Loucy (cell line): Measurements from ENCODE around the gene LAIR2.

ENCODE experiments used
- H2AFZ ChIP-seq: fragments of 200-600 bp; sonication (generic); 2 replicates; pipeline ENCODE4 v1.6.0; 2016; ENCODE audit warnings: antibody characterized with exemption, mild to moderate bottlenecking, low read length, moderate library complexity
- H3F3A ChIP-seq: fragments of 200-600 bp; 2 replicates; pipeline ENCODE4 v1.6.0; 2016; ENCODE audit warnings: antibody characterized with exemption, low read depth, mild to moderate bottlenecking
- H3K27me3 ChIP-seq: fragments of 200-600 bp; sonication (generic); 2 replicates; pipeline ENCODE4 v1.6.1; 2014; ENCODE audit warnings: low read length, mild to moderate bottlenecking; ENCODE audit not compliant: insufficient read depth, poor library complexity, severe bottlenecking
- H3K36me3 ChIP-seq: fragments of 200-600 bp; sonication (generic); 2 replicates; pipeline ENCODE4 v1.6.1; 2016; ENCODE audit warnings: low read length; ENCODE audit not compliant: insufficient read depth
- H3K4me1 ChIP-seq: fragments of 200-600 bp; sonication (generic); 2 replicates; pipeline ENCODE4 v1.5.1; 2014; ENCODE audit warnings: low read length, mild to moderate bottlenecking; ENCODE audit not compliant: insufficient read depth, poor library complexity, severe bottlenecking
- H3K4me2 ChIP-seq: fragments of 200-600 bp; sonication (generic); 2 replicates; pipeline ENCODE4 v1.6.0; 2014; ENCODE audit warnings: antibody characterized with exemption, low read length, low read depth, mild to moderate bottlenecking; ENCODE audit not compliant: poor library complexity, severe bottlenecking
- H3K4me3 ChIP-seq: fragments of 200-600 bp; sonication (generic); 2 replicates; pipeline ENCODE4 v1.5.1; 2014; ENCODE audit warnings: low read length, mild to moderate bottlenecking, mixed read lengths; ENCODE audit not compliant: poor library complexity, severe bottlenecking
- H3K79me2 ChIP-seq: fragments of 200-600 bp; sonication (generic); 2 replicates; pipeline ENCODE4 v1.6.1; 2014; ENCODE audit warnings: low read length; ENCODE audit not compliant: insufficient read depth
- H3K9ac ChIP-seq: fragments of 200-600 bp; sonication (generic); 2 replicates; pipeline ENCODE4 v1.6.0; 2014; ENCODE audit warnings: mild to moderate bottlenecking, low read depth, low read length, moderate library complexity; ENCODE audit not compliant: poor library complexity, severe bottlenecking
- H3K9me2 ChIP-seq: fragments of 200-600 bp; sonication (generic); replicated peaks from 2 replicates; pipeline ENCODE4 v1.6.1; 2016; ENCODE audit warnings: low read depth, low read length, mixed read lengths
- H3K9me3 ChIP-seq: fragments of 200-600 bp; sonication (generic); 2 replicates; pipeline ENCODE4 v1.6.1; 2014; ENCODE audit warnings: mild to moderate bottlenecking, antibody characterized with exemption, low read length, low read depth; ENCODE audit not compliant: insufficient read depth
- H4K20me1 ChIP-seq: fragments of 200-600 bp; sonication (generic); 2 replicates; pipeline ENCODE4 v1.6.0; 2014; ENCODE audit warnings: antibody characterized with exemption, low read length, mild to moderate bottlenecking; ENCODE audit not compliant: insufficient read depth, poor library complexity, severe bottlenecking
- EZH2phosphoT487 ChIP-seq: fragments of 200-600 bp; IDR thresholded peaks from 2 replicates; pipeline ENCODE4 v1.6.1; 2018; ENCODE audit warnings: antibody characterized with exemption, mild to moderate bottlenecking, moderate library complexity, borderline replicate concordance
- TF ChIP-seq, protein P1 (sequence below): fragments of 200-600 bp; sonication (generic); conservative IDR thresholded peaks from 2 replicates; pipeline ENCODE4 v1.5.1; 2014; ENCODE audit warnings: mild to moderate bottlenecking, antibody characterized with exemption, low read length

LAIR2 gene

DNA sequence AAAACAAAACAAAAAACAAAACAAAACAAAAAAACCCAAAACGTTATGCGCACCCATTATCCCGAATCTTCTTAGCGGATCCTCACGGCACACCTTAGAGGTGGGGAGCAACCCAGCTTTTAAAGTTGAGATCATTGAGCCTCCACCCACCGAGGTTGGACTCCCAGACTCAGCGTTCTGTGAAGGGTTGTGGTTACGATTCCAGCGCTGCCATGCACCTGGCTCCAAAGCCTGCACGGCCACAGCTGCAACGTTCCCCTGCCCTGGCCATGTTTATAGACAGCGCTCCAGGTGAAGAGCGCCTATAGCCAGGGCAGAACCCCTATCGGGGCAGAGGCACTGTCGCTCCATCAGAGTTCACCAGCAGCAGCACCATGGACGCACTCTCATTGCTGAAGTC, 52.3 kb downstream of the LAIR2 start:
- no peak overlapping the region for H3K4me3 ChIP-seq
- H3K79me2 ChIP-seq = no peaks in the 10 kb centered on the region
- no peaks in the 10 kb centered on the region for H3K9me3 ChIP-seq
- H4K20me1 ChIP-seq = no peaks in the 10 kb centered on the region
- no peak overlapping the region for H2AFZ ChIP-seq
- no peaks in the 10 kb centered on the region for H3K27me3 ChIP-seq
- no peaks in the 10 kb centered on the region for H3K36me3 ChIP-seq
- no peaks in the 10 kb centered on the region for H3K9me2 ChIP-seq
- no peaks in the 10 kb centered on the region for H3F3A ChIP-seq
- no peak overlapping the region for H3K4me2 ChIP-seq
- no peak overlapping the region for H3K9ac ChIP-seq
- TF ChIP-seq, protein P1, sequence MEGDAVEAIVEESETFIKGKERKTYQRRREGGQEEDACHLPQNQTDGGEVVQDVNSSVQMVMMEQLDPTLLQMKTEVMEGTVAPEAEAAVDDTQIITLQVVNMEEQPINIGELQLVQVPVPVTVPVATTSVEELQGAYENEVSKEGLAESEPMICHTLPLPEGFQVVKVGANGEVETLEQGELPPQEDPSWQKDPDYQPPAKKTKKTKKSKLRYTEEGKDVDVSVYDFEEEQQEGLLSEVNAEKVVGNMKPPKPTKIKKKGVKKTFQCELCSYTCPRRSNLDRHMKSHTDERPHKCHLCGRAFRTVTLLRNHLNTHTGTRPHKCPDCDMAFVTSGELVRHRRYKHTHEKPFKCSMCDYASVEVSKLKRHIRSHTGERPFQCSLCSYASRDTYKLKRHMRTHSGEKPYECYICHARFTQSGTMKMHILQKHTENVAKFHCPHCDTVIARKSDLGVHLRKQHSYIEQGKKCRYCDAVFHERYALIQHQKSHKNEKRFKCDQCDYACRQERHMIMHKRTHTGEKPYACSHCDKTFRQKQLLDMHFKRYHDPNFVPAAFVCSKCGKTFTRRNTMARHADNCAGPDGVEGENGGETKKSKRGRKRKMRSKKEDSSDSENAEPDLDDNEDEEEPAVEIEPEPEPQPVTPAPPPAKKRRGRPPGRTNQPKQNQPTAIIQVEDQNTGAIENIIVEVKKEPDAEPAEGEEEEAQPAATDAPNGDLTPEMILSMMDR = no peak
- no peak for TF ChIP-seq EZH2phosphoT487
- peaks cover 21% of the 10 kb centered on the region for H3K4me1 ChIP-seq

- Histone ChIP-seq H3K4me3 (no peak overlapping the region), H3K27me3 (no peaks in the 10 kb centered on the region), H4K20me1 (no peaks in the 10 kb centered on the region), H2AFZ (no peak overlapping the region), H3K79me2 (no peaks in the 10 kb centered on the region), H3F3A (no peaks in the 10 kb centered on the region), H3K9me2 (no peaks in the 10 kb centered on the region), H3K36me3 (no peaks in the 10 kb centered on the region), H3K9ac (no peak overlapping the region), H3K4me1 (peaks cover 13% of the 10 kb centered on the region), H3K4me2 (no peak overlapping the region), H3K9me3 (no peaks in the 10 kb centered on the region)
- no peak for TF ChIP-seq EZH2phosphoT487
- TF ChIP-seq, protein P1 = no peak
Measured at GRCh38 chr19:54556194-54556593, 53.6 kb downstream of the LAIR2 start.

GRCh38 chr19:54558339-54558738, 55.7 kb downstream of the LAIR2 start:
- no peaks in the 10 kb centered on the region for H3K4me1 ChIP-seq
- H3K9me2 ChIP-seq = no peaks in the 10 kb centered on the region
- no peaks in the 10 kb centered on the region for H3K36me3 ChIP-seq
- H3K79me2 ChIP-seq = no peaks in the 10 kb centered on the region
- H3F3A ChIP-seq = no peaks in the 10 kb centered on the region
- H4K20me1 ChIP-seq = no peaks in the 10 kb centered on the region
- TF ChIP-seq, protein P1 = no peak
- TF ChIP-seq EZH2phosphoT487 = no peak
- no peak overlapping the region for H3K4me2 ChIP-seq
- H3K4me3 ChIP-seq = no peak overlapping the region
- no peaks in the 10 kb centered on the region for H3K9me3 ChIP-seq
- H3K9ac ChIP-seq = no peak overlapping the region
- no peak overlapping the region for H2AFZ ChIP-seq
- no peaks in the 10 kb centered on the region for H3K27me3 ChIP-seq
